ENCODE results near the gene DOCK7.

GRCh38 chr1:62481681-62482080 lies 206.5 kb downstream of the DOCK7 start:
- TF ChIP-seq CTCF (IDR thresholded peaks at IDR 0.05): no peak
- TF ChIP-seq POLR2A (IDR thresholded peaks at IDR 0.05): no peak
